Colonic mucosa (tissue), 4 donors: ENCODE data around the gene PGPEP1. TPM values are rescaled to one million over a fixed set of nuclear protein-coding genes. Genes with fewer than 3 reads are reported as not detected.

ENCODE experiments used
- DNase-seq: peaks from one replicate; pipeline ENCODE4 v3.0.0-alpha.2; 2020
- H3K27ac ChIP-seq: fragments of 200-600 bp; one replicate; pipeline ENCODE4 v1.8.0; 2021
- H3K27me3 ChIP-seq: fragments of 200-600 bp; one replicate; pipeline ENCODE4 v1.8.0; 2021
- H3K36me3 ChIP-seq: fragments of 200-600 bp; one replicate; pipeline ENCODE4 v1.8.0; 2021
- H3K4me1 ChIP-seq: fragments of 200-600 bp; one replicate; pipeline ENCODE4 v1.8.0; 2021; ENCODE audit warnings: mild to moderate bottlenecking
- H3K4me3 ChIP-seq: fragments of 200-600 bp; one replicate; pipeline ENCODE4 v1.8.0; 2021
- H3K9ac ChIP-seq, 2 donors: one replicate each; pipeline ENCODE4 v1.7.0; 2013; ENCODE audit warnings: control low read depth in 2 of 2, low read depth in 2 of 2, low read length in 2 of 2
- H3K9me3 ChIP-seq: fragments of 200-600 bp; one replicate; pipeline ENCODE4 v1.8.0; 2021
- intact Hi-C: fragments of 100-400 bp; cut with DNase I; formaldehyde crosslinking; loops from one replicate; pipeline ENCODE4 v1.14.1; 2022
- total RNA-seq, 2 donors: library from RNA; stranded (reverse); fragmentation: NEBNext Ultra II Directional in 1 of 2; extraction: Animal tissue kit (Norgen Biotek cat#: 25700) in 1 of 2; gene quantifications; one replicate each; pipeline ENCODE4 v1.2.1, GENCODE V29; 2021
- TF ChIP-seq, protein P1 (sequence below): fragments of 200-600 bp; IDR thresholded peaks from one replicate; pipeline ENCODE4 v1.8.0; 2022; ENCODE audit warnings: antibody characterized with exemption, mild to moderate bottlenecking
- donor health status: healthy.
- donor health status: DM: no; HTN: no; CAD: no.
- donor health status: DM: no; HTN: no; CAD: no.

Gene PGPEP1
- total RNA-seq, 2 donors from 2014 or later, result 62.6 to 99.0 TPM

DNA sequence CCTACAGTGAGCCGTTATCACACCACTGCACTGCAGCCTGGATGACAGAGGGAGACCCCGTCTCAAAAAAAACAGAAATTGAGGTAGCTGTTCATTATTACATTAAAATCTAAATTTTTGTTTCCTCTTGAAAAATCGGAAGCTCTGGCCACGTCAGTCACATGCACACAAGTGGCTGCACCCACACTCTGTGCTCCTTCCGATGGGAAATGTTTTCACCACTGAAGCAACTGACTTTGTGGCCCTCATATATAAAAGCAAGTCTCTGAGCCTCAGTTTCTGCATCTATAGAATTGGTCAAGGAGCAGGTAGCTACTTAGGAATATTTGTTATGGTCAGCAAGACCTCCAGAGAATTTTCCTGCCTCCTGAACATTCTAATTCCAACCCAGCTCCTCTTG lies 52.5 kb downstream of the PGPEP1 start:
- Histone ChIP-seq H3K9ac (no peak overlapping the region), H3K36me3 (no peaks in the 10 kb centered on the region), H3K4me1 (peaks cover 6% of the 10 kb centered on the region), H3K9me3 (no peaks in the 10 kb centered on the region), H3K4me3 (no peak overlapping the region), H3K27me3 (peaks cover 10% of the 10 kb centered on the region), H3K27ac (no peak overlapping the region)
- no peak for DNase-seq
- TF ChIP-seq, protein P1, sequence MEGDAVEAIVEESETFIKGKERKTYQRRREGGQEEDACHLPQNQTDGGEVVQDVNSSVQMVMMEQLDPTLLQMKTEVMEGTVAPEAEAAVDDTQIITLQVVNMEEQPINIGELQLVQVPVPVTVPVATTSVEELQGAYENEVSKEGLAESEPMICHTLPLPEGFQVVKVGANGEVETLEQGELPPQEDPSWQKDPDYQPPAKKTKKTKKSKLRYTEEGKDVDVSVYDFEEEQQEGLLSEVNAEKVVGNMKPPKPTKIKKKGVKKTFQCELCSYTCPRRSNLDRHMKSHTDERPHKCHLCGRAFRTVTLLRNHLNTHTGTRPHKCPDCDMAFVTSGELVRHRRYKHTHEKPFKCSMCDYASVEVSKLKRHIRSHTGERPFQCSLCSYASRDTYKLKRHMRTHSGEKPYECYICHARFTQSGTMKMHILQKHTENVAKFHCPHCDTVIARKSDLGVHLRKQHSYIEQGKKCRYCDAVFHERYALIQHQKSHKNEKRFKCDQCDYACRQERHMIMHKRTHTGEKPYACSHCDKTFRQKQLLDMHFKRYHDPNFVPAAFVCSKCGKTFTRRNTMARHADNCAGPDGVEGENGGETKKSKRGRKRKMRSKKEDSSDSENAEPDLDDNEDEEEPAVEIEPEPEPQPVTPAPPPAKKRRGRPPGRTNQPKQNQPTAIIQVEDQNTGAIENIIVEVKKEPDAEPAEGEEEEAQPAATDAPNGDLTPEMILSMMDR, result no peak
- intact Hi-C loops, result no loop called here

DNA sequence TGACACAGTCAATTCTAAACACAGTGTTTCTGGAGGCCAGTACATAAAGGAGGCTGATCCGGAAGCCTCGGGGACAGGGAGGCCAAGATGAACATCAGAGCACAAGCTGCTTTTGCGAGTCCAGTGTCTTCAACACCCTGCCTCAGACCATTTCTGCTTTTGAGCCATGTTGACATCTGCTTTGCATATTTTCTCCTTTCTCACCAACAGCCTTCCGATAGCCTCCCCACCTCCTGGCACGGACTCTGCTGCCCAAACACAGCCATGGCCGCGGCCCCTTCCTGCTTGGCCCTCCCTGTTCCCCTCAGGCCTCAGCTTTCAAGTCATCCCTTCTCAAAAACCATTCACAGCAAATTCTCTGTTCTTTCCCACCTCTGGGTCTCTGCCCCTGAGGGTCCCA lies 53.4 kb downstream of the PGPEP1 start:
- intact Hi-C loops, result no loop called here
- Histone ChIP-seq H3K9me3 (no peaks in the 10 kb centered on the region), H3K4me3 (peak overlapping the region; percentile 4), H3K36me3 (no peaks in the 10 kb centered on the region), H3K27me3 (peaks cover 10% of the 10 kb centered on the region), H3K9ac (peak overlapping the region in 1 of 2 donors; percentile 12), H3K27ac (no peak overlapping the region), H3K4me1 (peaks cover 6% of the 10 kb centered on the region)
- DNase-seq, result no peak
- TF ChIP-seq, protein P1, result no peak

DNA sequence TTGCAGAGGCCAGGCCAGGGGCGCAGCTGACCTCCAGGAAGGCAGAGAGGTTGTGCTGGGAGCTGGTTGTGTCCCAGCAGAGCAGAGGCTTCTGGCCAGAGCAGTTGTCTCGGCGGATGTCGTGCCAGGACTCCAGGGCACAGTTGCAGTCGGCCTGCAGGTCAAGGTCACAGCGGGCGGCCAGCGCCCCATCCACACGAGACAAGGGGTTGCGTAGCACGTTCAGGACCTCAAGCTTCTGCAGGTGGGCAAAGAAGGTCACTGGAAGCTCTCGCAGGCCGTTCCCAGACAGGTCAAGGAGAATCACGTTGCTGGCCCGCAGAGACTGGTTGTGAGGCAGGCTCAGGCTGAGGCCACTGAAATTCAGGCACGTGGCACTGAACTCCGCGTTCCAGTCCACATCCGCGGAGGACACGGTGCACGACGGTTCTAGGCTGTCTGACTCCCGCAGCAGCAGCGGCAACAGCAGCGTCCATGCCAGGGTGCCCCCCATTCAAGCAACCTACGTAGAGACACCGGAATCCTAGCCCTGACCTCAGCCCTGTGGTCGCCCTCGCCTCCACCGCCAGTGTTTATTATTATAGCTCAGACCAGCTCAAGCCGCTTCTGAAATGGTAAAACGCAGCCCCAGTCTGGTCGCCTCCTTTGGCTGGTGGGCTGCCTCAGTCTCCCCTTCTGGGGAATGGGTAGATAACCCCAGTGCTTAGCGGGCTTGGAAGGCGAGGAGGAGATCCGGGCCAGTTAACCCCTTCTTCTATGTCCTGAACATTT lies 56.3 kb downstream of the PGPEP1 start:
- DNase-seq, result no peak
- Histone ChIP-seq H3K36me3 (no peaks in the 10 kb centered on the region), H3K27me3 (peaks cover 10% of the 10 kb centered on the region), H3K9ac (peak overlapping the region; percentile 50 to 55), H3K9me3 (no peaks in the 10 kb centered on the region), H3K4me3 (peak overlapping the region; percentile 33), H3K27ac (no peak overlapping the region), H3K4me1 (peaks cover 6% of the 10 kb centered on the region)
- intact Hi-C loops, result no loop called here
- TF ChIP-seq, protein P1, result no peak

DNA sequence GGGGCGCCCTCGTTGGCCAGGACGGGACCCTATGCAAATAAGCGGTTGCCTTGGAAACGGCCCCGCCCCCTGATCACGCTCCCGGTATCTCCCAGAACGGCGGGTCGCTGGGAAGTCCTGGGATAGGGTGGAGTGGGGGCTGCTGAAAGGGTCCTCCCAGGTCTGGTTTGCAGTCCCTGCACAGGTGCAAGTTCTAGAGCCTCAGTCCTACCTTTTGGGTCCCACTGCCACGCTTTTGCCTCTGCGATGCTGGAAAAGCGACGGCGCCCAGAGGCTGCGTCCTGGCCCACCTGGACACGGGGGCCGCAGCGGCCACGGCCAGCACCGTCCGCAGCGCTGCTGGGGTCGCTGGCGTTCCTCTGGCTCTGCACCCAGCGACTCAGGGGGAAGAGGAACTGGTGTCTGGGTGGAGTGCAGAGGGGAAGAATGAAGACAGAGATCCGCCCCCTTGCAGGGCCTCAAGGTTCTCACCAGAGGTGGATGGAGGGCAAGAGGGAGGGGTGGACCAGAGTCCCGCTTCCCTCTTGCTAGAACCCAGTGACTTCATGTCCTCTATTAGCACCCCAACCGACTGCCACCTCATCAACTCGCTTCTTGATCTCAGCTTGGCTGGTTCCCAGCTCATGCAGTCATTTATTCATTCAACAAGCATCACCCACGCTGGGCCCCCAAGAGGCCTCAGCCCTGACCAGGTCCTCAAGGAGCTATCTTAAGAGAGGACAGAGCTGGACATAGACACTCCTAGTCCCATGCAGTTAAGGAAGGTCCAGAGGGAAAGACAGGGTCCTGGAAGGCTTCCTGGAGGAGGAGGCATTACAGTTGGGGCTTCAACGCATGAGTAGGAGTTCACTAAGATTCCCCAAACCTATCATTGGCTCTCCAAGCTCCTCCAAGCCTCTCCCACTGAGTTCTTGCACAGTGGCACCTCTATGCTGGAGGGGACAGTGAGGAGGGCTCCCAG lies 57.1 kb downstream of the PGPEP1 start, which contains the start of gene LRRC25:
TSS of gene LRRC25 (minus strand) at position 381 of the 961 bp plus-strand sequence. CDS start 659 bp downstream, outside the sequence.
- DNase-seq, result no peak
- peaks cover 6% of the 10 kb centered on the region for H3K4me1 ChIP-seq
- H3K27me3 ChIP-seq, result peaks cover 10% of the 10 kb centered on the region
- H3K4me3 ChIP-seq, result peak within 1 kb of the TSS; percentile 33
- TF ChIP-seq, protein P1, result no peak
- no peaks in the 10 kb centered on the region for H3K9me3 ChIP-seq
- H3K36me3 ChIP-seq, result no peaks in the 10 kb centered on the region
- H3K27ac ChIP-seq, result no peak within 1 kb of the TSS
- peak within 1 kb of the TSS; percentile 50 to 55 for H3K9ac ChIP-seq
- intact Hi-C loops, result no loop called here

DNA sequence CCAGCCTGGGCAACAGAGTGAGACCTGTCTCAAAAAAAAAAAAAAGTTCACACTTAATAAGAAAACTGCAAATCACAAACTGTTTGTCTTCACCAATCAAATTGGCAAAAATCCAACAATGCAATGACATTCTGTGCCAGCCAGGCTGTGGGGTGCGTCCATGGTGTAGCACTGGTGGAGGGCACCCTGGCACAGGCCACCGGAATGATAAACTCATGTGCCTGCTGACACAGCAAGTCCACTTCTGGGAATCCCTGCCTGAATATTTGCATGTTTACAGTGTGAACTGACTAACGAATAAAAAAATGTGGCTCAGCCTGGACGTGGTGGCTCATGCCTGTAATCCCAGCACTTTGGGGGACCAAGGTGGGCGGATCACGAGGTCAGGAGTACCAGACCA lies 58.6 kb downstream of the PGPEP1 start:
- no peak overlapping the region for H3K9ac ChIP-seq
- no peaks in the 10 kb centered on the region for H3K9me3 ChIP-seq
- H3K4me1 ChIP-seq, result peaks cover 6% of the 10 kb centered on the region
- TF ChIP-seq, protein P1, result no peak
- peak; percentile 62 for DNase-seq
- no peaks in the 10 kb centered on the region for H3K36me3 ChIP-seq
- no peak overlapping the region for H3K4me3 ChIP-seq
- peaks cover 10% of the 10 kb centered on the region for H3K27me3 ChIP-seq
- H3K27ac ChIP-seq, result no peak overlapping the region
- intact Hi-C loops, result no loop called here
